HT-29 (cell line): Measurements from ENCODE around the gene CAMSAP2. TPM values are rescaled to one million over a fixed set of nuclear protein-coding genes. Genes with fewer than 3 reads are reported as not detected.

Experiments
- DNase-seq: peaks from one replicate; pipeline ENCODE4 v3.0.0-alpha.2; 2015; ENCODE audit warnings: low spot score
- total RNA-seq: library from RNA; depleted of rRNA; stranded (reverse); fragments of >200 nt; shearing (Covaris generic); gene quantifications from 2 replicates; pipeline ENCODE4 v1.2.3, GENCODE V29; 2014; rRNA removed

The CAMSAP2 gene, protein sequence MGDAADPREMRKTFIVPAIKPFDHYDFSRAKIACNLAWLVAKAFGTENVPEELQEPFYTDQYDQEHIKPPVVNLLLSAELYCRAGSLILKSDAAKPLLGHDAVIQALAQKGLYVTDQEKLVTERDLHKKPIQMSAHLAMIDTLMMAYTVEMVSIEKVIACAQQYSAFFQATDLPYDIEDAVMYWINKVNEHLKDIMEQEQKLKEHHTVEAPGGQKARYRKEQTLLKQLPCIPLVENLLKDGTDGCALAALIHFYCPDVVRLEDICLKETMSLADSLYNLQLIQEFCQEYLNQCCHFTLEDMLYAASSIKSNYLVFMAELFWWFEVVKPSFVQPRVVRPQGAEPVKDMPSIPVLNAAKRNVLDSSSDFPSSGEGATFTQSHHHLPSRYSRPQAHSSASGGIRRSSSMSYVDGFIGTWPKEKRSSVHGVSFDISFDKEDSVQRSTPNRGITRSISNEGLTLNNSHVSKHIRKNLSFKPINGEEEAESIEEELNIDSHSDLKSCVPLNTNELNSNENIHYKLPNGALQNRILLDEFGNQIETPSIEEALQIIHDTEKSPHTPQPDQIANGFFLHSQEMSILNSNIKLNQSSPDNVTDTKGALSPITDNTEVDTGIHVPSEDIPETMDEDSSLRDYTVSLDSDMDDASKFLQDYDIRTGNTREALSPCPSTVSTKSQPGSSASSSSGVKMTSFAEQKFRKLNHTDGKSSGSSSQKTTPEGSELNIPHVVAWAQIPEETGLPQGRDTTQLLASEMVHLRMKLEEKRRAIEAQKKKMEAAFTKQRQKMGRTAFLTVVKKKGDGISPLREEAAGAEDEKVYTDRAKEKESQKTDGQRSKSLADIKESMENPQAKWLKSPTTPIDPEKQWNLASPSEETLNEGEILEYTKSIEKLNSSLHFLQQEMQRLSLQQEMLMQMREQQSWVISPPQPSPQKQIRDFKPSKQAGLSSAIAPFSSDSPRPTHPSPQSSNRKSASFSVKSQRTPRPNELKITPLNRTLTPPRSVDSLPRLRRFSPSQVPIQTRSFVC (N-terminal part only)
- total RNA-seq: 7.2 and 7.3 TPM in 2 replicates

DNA sequence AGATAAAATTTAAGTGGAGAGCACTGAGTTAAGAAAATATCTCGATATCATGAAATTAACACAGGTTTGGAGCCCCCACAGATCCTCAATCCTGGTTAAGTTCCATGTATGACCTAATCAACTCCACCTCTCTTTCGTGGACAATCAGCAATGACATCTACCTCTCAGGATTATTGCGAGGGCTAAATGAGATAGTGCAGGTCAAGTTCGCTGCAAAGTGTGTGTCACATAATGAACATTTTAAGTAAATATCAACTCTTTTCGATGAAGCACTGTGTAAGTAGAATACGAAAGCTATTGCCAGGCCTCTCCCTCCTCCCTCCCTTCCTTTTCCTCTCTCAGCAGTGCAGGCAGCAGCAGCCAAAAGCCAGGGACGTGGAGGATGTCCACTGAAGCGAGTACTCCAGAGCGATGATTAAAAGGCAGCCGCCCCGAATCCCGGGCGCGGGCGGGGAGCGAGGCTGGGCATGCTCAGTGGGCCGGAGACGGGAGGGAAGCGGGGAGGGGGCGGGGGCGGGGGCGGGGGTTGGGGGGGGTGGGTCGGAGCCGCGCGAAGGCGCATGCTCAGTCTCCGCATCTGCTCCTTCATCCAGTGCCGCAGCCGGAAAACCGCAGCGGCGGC, at the start of gene CAMSAP2:
Gene CAMSAP2, plus strand, starts transcription at position 567 of the 622 bp plus-strand sequence. CDS start 935 bp downstream, outside the sequence.
- DNase-seq: peak; percentile 80

DNA sequence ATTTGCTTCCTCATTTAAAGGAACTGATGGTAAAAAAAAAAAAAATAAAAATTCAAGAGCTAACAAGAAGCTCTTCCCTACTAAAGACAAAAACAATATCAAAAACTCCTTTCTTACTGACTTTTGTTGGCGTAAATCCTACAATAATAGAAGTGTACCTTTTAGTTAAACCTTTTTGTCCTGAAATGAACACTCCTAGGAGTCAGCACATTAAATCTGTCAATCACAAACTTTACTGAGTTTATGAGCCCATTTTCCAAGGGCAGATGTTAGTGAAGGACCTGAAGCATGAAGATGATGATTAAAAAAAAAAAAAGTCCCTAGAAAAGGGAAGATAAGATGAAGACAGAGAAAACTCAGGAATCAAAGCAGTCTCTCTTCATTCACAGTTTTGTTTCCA, 46.4 kb upstream of the CAMSAP2 start:
- no peak for DNase-seq

DNA sequence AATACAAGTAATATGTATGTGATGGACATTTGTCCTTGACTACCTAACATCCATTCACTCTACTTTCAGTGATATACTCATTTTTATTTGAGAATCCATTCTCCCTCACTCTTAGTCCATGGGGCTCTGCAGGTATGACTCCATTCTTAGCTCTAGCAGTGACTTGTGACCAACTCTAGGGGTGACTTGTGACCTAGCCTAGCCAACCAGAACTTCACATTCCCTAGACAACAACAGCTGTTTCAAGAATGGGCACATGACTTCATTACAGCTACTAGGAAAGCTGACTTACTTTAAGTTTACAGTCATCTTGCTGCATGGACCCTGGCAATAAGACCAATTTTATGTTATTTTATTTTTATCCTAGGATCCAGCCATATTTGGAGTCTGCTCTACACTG, 45.4 kb upstream of the CAMSAP2 start:
- no peak for DNase-seq

DNA sequence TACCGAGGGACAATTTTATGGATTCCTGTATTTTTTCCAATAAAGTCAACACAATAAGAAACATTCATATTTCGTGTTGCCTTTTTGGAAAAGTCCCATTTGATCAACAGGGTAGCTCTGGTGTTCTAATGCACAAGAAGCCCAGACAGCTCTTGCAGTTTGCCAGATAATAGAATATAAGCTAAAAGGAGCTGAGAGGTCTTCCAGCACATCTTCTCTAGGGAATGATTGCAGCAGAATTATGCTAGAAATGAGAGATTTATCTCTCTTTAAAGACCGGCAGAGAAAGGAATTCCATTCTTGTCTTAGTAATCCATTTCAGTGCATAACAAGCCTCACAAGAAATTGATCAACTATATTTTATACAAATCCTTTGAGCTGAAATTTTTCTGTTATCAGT, 44.0 kb upstream of the CAMSAP2 start:
- DNase-seq: no peak

DNA sequence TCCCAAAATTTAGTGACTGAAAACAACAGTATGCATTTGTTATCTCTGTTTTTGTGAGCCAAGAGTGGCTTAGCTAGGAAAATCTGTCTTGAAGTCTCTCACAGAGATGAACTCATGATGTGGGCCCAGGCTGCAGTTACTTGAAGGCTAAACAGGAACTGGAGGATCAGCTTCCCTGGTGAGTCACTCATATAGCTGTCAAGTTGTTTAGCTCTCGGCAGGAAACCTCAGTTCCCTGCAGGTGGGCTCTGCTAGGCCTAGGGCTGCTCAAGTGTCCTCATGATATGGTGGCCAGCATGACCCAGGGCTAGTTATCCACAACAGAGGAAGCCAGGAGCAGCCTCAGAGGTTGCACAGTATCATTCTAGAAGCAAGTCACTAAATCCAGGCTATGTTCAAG, 38.8 kb upstream of the CAMSAP2 start:
- no peak for DNase-seq

DNA sequence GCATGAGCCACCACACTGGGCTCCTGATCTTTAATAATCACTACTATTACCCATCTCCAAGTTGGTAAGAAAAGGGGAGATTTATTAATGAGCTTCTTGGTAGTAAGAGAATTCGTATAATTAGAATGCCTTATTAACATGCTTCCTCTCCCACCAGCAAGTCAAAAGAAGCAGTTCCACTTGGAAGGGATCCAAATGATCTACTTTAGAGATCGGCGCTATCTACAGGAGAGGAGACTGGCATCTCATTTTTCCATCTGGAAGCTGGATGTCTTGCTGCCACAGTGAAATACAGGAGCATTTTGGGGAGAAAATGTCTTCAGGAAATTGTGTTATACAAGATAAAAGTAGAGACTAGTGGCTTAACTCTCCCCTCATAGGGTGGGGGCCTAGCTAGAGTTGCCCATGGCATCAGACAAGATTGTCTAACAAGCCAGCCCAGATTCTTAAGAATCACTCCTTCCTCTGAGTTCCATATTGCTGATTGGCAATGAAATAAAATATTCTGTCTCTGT, 33.6 kb upstream of the CAMSAP2 start:
- DNase-seq: no peak

DNA sequence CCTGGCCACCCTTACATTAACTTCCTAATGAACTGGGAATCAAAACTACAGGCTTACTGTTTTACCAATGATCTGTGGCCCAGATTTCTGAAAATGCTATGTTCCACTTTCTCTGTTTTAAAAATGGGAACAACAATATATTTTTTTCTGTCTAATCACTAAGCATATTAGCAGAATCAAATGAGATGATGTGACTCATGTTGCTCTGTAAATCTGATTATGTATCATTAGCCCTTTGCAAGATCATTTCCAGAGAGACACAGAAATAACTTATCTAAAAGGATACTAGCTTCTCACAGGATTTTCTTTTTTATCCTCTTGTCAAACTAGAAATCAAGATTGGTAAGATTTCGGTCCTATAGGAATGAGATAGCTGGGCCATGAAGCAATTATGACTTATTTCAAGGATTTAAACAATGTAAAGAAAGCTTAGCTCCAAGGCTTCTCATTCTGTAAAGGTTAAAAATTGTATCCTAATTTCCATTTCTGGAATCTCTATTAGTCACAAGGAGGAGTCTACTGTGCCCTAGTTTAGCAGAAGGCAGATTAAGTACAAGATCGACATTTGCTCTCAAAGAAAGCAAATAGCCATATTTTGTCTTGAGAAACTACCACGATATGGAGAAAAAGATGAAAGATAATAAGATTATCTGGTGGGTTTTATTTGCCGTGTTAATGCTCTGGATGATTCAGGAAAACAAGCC, 32.4 kb upstream of the CAMSAP2 start:
- DNase-seq: no peak

DNA sequence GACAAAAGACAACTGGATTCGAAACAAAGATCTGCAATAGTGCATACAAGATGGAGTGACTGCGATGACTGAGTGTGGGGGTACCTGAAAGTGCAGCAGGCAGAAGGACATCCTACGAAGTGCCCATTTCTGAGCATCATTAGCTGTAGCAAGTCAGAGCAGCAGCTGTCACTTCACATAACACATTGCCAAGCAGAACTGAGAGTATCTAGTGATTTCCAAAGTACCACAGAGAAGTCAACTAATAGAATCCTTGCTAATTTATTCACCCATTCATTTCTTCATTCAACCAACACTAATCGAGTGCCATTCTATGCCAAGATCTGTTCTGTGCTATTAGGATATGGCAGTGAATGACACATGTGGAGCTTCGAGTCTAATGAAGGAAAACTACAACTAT, 31.6 kb upstream of the CAMSAP2 start:
- no peak for DNase-seq

DNA sequence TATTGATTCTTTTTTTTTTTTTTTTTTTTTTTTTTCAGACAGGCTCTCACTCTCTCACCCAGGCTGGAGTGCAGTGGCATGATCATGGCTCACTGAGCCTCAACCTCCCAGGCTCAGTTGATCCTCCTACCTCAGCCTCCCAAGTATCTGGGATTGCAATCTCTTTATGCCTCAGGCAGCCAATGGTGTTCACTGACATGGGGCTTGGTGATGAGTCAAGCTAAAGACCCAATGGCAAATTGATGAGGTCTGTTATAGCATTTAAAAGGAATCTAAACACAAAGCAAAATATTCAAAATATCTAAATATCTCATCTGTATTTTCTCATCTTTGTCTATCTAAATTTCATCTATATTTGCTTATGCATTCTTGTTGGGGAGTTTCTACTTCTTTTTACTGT, 30.5 kb upstream of the CAMSAP2 start:
- no peak for DNase-seq

DNA sequence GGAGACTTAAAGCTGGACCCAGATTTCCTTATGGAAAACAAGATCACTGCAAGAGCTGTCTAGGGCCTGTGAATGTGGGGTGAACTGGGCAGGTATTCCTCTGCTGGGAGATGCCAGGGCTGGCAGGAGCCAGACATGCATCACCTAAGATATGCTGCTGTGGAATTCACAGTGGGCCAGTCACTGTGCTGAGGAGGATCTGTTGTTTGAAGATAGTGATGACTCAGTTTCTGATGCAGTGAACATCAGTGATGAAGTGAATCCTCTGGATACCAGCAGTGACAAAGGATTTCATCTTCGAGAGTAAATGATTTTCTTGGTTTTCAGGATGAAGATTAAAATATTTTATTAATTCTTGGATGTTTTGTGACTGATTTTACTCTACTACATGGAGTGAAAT, 29.9 kb upstream of the CAMSAP2 start:
- DNase-seq: no peak

DNA sequence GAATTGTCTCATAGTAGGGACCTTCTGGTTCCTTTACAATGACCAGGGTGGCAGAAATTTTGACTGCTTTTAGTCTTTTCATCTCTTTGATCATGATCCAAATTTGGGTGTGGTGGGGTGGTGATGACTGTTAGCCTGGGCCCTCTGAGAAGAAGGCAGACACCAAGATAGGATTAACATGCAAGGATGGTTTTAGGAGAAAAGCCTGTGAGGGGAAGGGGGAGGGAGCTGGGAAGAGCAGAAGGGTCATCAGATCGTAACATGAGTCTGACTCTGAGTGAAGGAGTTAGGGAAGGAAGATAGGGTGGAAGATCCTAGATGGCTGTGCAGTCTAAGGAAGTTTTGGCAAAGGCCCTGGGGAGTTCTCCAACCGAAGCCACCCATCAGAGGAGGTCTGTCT, 28.5 kb upstream of the CAMSAP2 start:
- no peak for DNase-seq

DNA sequence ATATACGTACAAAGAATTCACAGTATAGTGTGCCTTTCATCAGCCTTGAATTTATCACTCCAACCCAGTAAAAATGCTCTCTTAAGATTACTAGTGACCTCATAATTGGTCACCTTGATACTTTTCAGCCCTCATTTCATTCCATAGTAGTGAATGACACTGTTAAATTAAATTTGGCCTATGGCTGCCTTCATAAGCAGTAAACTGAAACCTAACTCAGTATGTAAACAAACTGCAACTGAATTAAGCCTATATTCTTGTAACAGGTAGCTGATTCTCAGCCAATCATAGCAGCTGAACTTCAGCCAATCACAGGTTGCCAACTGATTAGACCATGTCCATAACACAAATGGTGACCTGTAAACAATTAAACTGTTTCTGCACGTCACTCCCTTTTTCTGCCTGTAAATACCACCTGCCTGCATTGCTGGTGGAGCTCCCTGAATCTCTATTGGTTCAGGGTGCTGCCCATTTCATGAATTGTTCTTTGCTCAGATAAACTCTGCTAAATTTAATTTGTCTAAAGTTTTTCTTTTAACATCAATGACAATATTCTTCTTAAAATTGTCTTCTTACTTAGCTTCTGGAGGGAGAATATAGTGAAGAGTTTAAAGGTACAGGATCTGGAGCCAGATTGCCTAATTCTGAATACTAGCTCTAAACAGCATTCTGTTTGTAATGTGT, 24.0 kb upstream of the CAMSAP2 start:
- peak; percentile 31 for DNase-seq

DNA sequence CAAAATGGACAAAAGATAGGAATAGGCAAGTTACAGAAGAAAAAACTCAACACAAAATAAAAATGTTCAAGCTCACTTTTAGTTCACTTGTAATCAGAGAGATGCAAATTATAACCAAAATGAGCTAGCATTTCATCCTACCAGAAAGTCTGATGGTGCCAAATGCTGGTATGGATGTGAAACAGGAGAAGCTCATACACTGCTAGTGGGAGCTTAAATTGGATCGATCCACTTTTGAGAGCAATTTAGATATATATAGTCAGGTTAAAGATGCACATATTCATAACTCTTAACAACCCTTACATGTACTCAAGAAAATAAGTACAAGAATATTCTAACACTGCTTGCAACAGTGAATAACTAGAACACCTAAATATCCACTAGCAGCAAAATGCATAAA, 18.5 kb upstream of the CAMSAP2 start:
- no peak for DNase-seq

DNA sequence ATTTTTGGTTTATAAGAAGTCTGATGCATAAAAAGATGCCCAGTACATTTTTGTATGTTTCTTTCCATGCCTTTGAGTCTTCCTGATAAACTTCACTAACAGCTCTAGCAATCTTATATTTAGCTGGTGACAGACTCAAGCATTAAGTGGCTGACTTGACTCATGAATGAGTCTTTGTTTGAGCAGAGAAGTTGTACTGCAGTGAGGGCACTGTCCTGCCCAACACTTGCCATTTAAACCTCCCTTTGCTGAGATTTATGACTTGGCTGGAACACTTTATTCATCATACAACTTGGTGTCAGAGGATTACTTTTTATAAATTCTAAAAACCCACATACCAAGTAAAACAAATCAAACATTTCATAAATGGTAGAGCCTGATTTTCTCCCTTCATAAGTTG, 14.6 kb upstream of the CAMSAP2 start:
- DNase-seq: peak; percentile 19

DNA sequence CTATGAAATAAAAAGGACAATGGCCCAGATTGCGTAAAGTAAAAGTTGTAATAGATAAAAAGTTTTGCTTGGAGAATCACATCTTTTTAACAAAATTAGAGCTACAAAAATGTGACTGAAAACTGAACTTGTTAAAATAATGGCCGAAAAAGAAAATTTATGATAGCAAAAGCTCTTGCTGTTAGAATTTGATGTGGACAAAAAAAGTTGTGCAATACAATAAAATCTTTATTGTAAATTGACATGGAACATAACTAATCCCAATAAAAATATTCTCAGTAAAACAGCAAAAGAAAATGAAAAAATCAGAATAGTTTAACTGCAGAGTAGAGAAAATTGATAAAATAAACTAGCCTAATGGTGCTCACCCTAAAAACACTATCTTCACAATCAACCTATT, 11.4 kb upstream of the CAMSAP2 start:
- no peak for DNase-seq

DNA sequence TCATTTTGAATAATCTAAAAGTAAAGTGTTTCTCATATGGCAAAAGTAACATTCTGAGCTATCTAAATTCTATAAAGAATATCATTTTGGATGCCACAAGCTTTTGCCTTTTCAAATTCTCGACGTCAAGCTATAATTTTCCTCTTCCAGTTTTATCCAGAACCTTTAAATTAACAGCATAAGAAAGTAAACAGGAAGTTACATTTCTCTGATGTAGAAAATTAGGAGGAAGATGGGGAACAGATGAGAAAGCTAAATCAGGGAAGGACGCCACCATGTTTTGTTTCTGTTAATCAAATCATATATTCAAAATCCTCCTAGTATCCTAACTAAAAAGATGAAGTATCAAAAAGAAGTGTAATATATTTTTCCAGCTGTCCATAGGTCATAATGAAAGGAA, 8.8 kb upstream of the CAMSAP2 start:
- no peak for DNase-seq

DNA sequence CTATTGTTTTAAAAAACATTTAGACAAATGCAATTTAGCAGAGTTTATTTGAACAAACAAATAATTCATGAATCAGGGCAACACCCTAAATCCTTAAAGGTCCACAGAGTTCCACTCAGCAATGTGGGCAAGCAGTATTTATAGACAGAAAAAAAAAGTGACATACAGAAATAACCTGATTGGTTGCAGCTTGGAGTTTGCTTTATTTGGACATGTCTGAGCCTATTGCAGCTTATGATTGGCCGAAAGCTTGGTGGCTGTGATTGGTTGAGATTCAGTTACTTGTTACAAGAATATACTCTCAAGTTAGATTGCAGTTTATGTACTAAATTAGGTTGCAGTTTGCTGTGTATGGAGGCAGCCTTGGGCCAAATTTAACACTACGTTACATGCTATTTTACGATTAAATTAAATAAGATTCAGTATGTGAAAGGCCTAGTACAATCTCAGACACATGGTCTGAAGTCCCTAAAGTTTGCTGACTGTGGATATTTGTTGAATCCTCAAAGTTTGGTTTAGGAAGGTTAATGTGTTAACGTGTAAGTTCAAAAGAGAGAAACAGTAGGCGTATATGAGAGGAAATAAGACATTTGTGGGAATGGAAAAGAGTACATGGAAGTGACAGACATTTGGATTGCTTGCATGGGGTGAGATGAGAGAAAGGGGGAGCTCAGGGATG, 6.9 kb upstream of the CAMSAP2 start:
- DNase-seq: no peak

DNA sequence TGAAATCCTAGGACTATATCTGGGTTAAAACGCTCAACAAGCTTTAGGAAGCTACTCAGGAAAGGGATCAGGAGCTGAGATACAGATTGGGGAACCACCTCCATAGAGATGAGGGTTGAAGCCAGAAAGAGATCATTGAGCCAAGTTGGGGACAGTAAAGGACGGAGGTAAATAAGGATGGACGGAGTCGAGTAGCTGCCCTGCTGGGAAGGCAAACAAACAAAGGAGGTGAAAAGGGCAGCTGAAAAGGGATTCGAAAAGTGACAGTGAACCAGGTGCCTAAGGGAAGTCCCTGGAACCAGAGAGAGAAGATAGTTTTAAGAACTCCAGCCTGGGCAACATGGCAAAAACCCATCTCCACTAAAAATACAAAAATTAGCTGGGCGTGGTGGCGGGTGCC, 6.3 kb upstream of the CAMSAP2 start:
- no peak for DNase-seq

DNA sequence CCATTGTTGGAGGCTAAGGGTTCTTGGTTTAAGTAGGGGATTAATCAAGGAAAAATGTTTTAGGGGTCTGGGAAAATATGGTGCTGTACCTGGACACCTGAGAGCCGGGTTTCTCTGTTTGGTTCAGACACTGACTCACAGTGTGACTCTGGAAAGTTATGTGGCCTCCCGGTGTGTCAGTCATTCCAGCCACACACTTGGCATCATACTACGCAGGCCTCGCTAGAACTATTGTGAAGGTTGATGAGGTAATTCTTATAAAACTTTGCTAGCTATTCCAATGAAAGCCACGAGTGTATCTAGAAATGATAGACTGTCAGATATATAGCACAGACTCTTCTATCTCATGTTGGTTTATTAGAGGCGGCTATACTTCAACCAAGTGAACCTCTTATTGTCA, 4.8 kb upstream of the CAMSAP2 start:
- DNase-seq: no peak
